Ramos (cell line): ENCODE data around the gene NXPH3.

Experiments
- in situ Hi-C: fragments of 300-500 bp; cut with MboI; formaldehyde crosslinking; loops from one replicate; pipeline ENCODE4 v1.14.3; 2022; ENCODE audit warnings: low sequenced_read_pairs; ENCODE audit not compliant: unreplicated experiment

Gene NXPH3

DNA sequence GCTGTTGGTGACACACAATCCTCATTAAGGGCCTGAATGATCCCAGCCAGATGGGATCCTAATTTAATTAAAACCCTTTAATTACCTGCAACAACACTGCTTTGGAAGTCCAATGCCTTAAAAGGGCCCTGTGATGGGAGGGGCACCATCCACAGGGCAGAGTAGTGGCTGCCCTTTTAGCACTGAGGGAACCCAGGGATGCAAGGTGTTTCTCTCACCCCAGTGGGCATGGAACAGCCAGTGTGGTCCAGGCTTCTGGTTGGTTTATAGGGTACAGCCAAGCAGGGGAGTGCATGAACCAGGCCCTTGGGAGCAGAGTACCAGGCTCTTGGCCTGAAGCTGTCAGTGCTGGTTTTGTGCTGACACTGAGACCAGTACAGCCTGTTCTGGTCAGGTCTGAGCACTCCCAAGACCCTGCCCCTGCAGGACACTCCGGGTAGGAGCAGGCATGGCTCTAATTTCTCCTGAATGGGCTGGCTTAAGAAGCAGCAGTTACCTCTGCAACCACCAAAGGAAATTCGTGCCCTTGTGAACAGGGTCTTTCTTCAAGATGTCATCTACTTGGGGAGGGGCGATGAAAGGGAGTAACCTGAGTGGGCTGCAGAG lies 9.9 kb downstream of the NXPH3 start:
- in situ Hi-C loops, result no loop called here

GRCh38 chr17:49587366-49588073 lies 11.8 kb downstream of the NXPH3 start:
- in situ Hi-C loops, result no loop called here

GRCh38 chr17:49588312-49588711 lies 12.6 kb downstream of the NXPH3 start:
- in situ Hi-C loops, result no loop called here

GRCh38 chr17:49588726-49589576 lies 13.3 kb downstream of the NXPH3 start:
- in situ Hi-C loops, result no loop called here

- in situ Hi-C loops, result no loop called here
Observed at GRCh38 chr17:49589577-49589927, 13.9 kb downstream of the NXPH3 start.

DNA sequence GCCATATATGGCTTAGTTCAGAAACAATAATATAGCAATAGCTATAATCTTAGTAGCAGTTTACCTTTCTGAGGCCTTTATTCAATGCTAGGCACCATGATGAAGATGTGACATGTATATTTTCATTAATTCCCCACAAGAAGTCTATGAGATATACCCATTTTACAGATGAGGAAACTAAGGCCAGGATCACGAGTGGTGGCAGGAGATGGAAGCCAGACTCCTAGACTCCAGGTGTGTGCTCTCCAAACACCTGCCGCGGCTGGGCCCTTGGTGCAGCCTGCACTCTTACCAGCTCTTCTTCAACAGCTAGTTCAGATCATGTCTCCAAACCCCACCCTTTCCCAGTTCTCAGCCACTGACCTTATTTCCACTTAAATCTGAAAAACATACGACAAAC lies 15.2 kb downstream of the NXPH3 start:
- in situ Hi-C loops, result no loop called here

- in situ Hi-C loops, result no loop called here
Observed at GRCh38 chr17:49592263-49592662, 16.6 kb downstream of the NXPH3 start.

DNA sequence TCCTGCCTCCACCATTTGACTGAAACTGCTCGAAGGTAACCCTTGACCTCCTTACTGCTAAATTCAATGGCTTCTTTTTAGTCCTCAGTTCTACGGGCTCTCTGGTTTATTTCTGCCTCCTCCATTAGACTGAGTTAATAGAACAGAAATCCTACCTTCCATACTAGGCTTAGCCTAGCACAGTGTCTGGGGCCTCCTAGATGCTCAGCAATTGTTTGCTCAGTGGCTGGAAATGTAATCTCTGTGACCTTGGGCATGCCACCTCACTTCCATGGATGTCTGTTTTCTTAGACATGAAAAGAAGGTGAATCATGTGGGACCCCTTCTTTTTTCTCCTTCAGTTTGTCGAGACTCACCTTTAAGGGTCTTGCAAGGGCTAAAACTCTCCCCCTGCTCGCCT lies 19.7 kb downstream of the NXPH3 start:
- in situ Hi-C loops, result no loop called here

DNA sequence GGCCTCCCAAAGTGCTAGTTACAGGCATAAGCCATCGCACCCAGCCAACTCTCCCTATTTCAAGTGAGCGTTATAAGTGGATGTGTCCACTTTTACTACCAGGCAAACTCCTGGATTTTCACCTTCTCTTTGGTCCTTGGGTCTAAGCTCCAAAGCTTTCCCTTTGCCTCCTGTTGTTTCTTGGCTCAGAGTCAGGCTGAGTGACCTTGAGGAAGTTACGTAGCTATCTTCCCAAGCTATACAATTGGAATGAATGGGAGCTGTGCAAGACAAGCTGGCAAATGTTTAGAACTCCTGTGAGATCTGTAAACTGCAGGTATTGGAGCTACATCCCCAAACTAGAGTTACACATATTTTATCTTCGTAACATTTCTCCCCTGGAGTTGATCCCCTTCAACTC lies 20.3 kb downstream of the NXPH3 start:
- in situ Hi-C loops, result no loop called here

- in situ Hi-C loops, result no loop called here
Observed at GRCh38 chr17:49596613-49597244, 21.1 kb downstream of the NXPH3 start.

DNA sequence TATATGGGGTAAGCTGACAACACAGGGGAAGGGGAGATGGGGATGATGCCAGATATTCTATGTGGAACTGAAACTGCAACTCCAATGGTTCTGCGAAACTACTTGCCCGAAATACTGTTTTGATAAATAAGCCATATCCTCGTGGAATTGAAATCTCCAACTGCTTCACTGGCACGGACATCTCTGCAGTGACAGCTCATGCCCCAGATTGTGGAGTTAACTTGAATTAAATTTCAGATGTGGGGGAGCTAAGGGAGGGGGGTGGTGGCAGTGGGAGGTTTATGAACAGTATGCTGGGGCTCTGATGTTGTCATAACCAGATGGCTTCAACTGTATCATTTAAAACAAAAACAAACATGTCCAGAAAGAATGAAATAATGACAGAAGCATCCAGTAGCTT lies 21.8 kb downstream of the NXPH3 start:
- in situ Hi-C loops, result no loop called here

DNA sequence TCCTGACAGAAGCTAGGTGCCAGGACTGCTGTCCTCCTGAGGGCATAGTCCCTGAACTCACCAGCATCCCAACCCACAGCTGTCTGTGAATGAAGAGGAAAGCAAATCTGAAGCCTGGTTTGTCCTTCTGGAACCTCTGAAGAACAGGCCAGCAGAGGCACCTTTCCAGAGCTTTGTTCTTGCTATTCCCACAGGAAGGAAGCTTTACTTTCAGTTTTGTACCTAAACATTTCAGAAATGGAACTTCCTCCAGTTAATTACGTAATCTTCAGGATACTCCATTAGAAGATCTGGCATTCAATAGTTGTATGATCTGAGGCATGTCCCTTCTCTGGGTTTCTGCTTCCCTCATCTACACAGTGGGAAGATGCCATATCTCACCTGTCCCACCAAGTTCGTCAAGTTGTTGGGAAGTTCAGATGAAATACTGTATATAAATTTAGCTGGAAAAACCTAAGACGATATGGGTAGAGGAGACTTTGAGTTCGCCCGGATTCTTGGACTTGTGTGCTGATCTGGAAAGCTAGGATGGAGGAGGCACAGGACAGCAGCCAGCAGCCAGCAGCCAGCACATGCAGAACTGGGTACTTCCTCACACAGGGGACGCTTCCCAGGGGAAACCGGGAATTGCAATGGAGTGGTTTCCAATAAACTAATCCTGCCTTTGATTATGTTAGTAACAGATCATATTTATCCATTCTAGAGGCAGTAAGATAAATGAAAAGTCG lies 22.4 kb downstream of the NXPH3 start:
- in situ Hi-C loops, result no loop called here

GRCh38 chr17:49598918-49599317 lies 23.2 kb downstream of the NXPH3 start:
- in situ Hi-C loops, result no loop called here

DNA sequence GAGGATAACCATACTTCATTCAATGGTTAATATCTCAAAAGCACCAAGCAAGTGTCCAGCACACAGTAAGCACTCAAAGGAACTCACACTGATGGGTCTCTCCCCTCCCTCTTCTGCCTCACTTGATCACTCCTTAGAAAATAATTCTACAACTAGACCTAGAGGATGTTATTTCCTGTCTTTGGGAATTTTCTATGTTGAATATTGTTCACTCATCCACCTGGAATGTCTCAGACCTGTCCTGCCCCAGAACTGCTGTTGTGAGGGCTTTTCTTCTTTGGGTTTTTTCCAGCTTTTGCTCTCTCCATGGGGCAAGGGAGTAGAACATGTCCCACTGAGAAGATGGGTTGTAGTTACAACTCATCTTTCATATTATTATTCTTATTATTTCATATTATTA lies 25.3 kb downstream of the NXPH3 start:
- in situ Hi-C loops, result no loop called here

DNA sequence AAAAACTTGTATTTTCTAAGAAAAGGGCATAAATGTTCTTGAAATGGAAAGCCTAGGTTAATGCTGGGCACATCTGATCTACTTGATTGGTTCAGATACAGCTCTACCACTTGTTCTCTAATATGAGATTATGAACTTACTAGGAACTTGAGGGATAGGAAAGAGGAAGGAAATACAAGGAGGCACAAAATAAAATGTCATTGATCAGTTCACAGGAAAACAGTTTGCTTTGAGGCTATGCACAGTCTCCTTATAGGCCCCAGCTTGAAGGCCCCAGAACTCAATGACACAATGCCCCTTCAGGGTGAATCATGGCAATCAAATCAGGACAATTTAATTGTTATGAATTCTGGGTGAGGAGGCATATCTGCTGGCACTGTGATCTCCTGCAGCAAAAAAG lies 27.1 kb downstream of the NXPH3 start:
- in situ Hi-C loops, result no loop called here

- in situ Hi-C loops, result no loop called here
Observed at GRCh38 chr17:49603238-49603637, 27.6 kb downstream of the NXPH3 start.

- in situ Hi-C loops, result no loop called here
Observed at GRCh38 chr17:49603720-49604119, 28.0 kb downstream of the NXPH3 start.

- in situ Hi-C loops, result no loop called here
Observed at GRCh38 chr17:49604314-49604869, 28.7 kb downstream of the NXPH3 start.

- in situ Hi-C loops, result no loop called here
Observed at GRCh38 chr17:49610883-49611584, 35.4 kb downstream of the NXPH3 start.
